Omental fat pad (tissue), 4 donors: Measurements from ENCODE around the gene GRID1. TPM values are rescaled to one million over a fixed set of nuclear protein-coding genes. Genes with fewer than 3 reads are reported as not detected.

Source experiments
- ATAC-seq: fragments of 150-250 bp; one replicate; pipeline ENCODE4 v1.9.1; 2016; ENCODE audit warnings: mild to moderate bottlenecking, moderate library complexity; ENCODE audit not compliant: low FRiP score
- DNase-seq: peaks from one replicate; pipeline ENCODE4 v3.0.0-alpha.2; 2019; ENCODE audit warnings: low spot score
- CTCF ChIP-seq, 3 donors: fragments of 450-650 bp; IDR thresholded peaks; one replicate each; pipeline ENCODE4 v1.5.1; 2016 to 2017; ENCODE audit warnings: antibody characterized with exemption in 3 of 3, mild to moderate bottlenecking in 3 of 3, moderate library complexity in 2 of 3
- total RNA-seq, 4 donors: library from RNA; depleted of rRNA; stranded (reverse); fragments of >200 nt; gene quantifications; one replicate each; pipeline ENCODE4 v1.1.0, GENCODE V29; 2016

Gene GRID1
- total RNA-seq, 4 donors from 2014 or later: 1.5 to 3.5 (median 2.4) TPM

- no peak for TF ChIP-seq CTCF (IDR thresholded peaks at IDR 0.05)
- ATAC-seq (no peak), DNase-seq (no peak)
These were observed 306.0 kb downstream of the GRID1 start for GRCh38 chr10:86060386-86061277.

GRCh38 chr10:86059892-86060291, 306.7 kb downstream of the GRID1 start:
- ATAC-seq (no peak), DNase-seq (no peak)
- no peak for TF ChIP-seq CTCF (IDR thresholded peaks at IDR 0.05)

GRCh38 chr10:86058964-86059363, 307.6 kb downstream of the GRID1 start:
- DNase-seq (no peak), ATAC-seq (no peak)
- TF ChIP-seq CTCF (IDR thresholded peaks at IDR 0.05): no peak

GRCh38 chr10:86057708-86058107, 308.9 kb downstream of the GRID1 start:
- ATAC-seq (no peak), DNase-seq (no peak)
- TF ChIP-seq CTCF (IDR thresholded peaks at IDR 0.05): no peak

- ATAC-seq: no peak
- DNase-seq: no peak
- TF ChIP-seq CTCF (IDR thresholded peaks at IDR 0.05): no peak
These were observed 309.9 kb downstream of the GRID1 start for GRCh38 chr10:86056672-86057071.

GRCh38 chr10:86055928-86056327, 310.7 kb downstream of the GRID1 start:
- no peak for DNase-seq
- TF ChIP-seq CTCF (IDR thresholded peaks at IDR 0.05): no peak
- no peak for ATAC-seq

- DNase-seq (no peak), ATAC-seq (no peak)
- TF ChIP-seq CTCF (IDR thresholded peaks at IDR 0.05): no peak
These were observed 312.9 kb downstream of the GRID1 start for GRCh38 chr10:86053675-86054074.
